NT2/D1 (cell line): ENCODE measurements around the gene CACNA1E.
"Not testable (repeated sequence)": the region's sequence is repeated elsewhere in the genome, so short reads cannot be mapped to it uniquely, and the experiment has no call there.

Experiments used
- SUZ12 ChIP-seq: IDR thresholded peaks from 2 replicates; pipeline ENCODE4 v1.6.1; 2011; ENCODE audit not compliant: insufficient read length, insufficient read depth; ENCODE audit errors: extremely low read depth
- YY1 ChIP-seq: IDR thresholded peaks from 2 replicates; pipeline ENCODE4 v1.6.1; 2011; ENCODE audit not compliant: insufficient read length, insufficient read depth
- ZNF274 ChIP-seq: IDR thresholded peaks from 2 replicates; pipeline ENCODE4 v1.6.1; 2011; ENCODE audit warnings: mild to moderate bottlenecking, low read depth, low read length

DNA sequence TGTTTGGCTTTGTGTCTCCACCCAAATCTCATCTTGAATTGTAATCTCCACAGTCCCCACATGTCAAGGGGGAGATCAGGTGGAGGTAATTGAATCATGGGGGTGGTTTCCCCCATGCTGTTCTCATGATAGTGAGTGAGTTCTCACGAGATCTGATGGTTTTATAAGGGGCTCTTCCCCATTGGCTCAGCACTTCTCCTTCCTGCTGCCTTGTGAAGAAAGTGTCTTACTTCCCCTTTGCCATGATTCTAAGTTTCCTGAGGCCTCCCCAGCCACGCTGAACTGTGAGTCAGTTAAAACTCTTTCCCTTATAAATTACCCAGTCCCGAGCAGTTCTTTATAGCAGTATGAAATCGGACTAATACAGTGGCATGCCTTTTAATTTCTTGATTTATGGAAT lies 59.1 kb downstream of the CACNA1E start:
- not testable (repeated sequence) for TF ChIP-seq SUZ12, ZNF274, YY1
